ENCODE results near the gene OMP.
"Not testable (repeated sequence)": the region's sequence is repeated elsewhere in the genome, so short reads cannot be mapped to it uniquely, and the experiment has no call there.

Gene OMP

GRCh38 chr11:77060234-77060633 is 42.4 kb upstream of the OMP start:
- H3K9ac ChIP-seq, result no peak overlapping the region

DNA sequence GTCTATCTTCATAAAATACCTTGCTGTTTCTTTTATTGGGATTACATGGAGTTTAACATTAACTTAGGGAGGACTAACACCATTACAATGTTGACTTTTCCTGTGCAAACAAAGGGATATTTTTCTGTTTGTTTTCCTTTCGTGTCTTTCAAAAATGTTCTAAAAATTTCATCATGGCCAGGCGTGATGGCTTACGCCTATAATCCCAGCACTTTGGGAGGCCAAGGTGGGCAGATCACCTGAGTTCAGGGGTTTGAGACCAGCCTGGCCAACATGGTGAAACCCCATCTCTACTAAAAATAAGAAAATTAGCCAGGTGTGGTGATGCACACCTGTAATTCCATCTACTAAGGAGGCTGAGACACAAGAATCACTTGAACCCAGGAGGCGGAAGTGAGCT is 41.4 kb upstream of the OMP start:
- H3K4me1 ChIP-seq; H3K79me2 ChIP-seq; H3K27me3 ChIP-seq (ENCODE audit: control insufficient read depth, insufficient read depth, low read length); H3K9me3 ChIP-seq (ENCODE audit: control insufficient read depth, low read length); H3K9ac ChIP-seq; H3K4me2 ChIP-seq (ENCODE audit: low read length); H3K36me3 ChIP-seq (ENCODE audit: control insufficient read depth, insufficient read depth, low read length); H3K27ac ChIP-seq; H2AFZ ChIP-seq; H3K4me3 ChIP-seq (ENCODE audit: low read depth, low read length): not testable (repeated sequence)

More at GRCh38 chr11:77060234-77060633, 42.4 kb upstream of the OMP start:
- H3K79me2 ChIP-seq, result no peaks in the 10 kb centered on the region
- no peaks in the 10 kb centered on the region for H3K36me3 ChIP-seq (ENCODE audit: control insufficient read depth, insufficient read depth, low read length)
- H3K27ac ChIP-seq, result no peak overlapping the region
- H3K27me3 ChIP-seq (ENCODE audit: control insufficient read depth, insufficient read depth, low read length), result no peaks in the 10 kb centered on the region
- H3K9me3 ChIP-seq (ENCODE audit: control insufficient read depth, low read length), result no peaks in the 10 kb centered on the region
- H3K4me2 ChIP-seq (ENCODE audit: low read length), result no peak overlapping the region
- H2AFZ ChIP-seq, result no peak overlapping the region
- H3K4me1 ChIP-seq, result no peaks in the 10 kb centered on the region
- no peak for TF ChIP-seq CTCF (IDR thresholded peaks at IDR 0.05)
- no peak overlapping the region for H3K4me3 ChIP-seq (ENCODE audit: low read depth, low read length)

- Histone ChIP-seq H3K9ac (no peak overlapping the region), H3K36me3 (ENCODE audit: control insufficient read depth, insufficient read depth, low read length) (no peaks in the 10 kb centered on the region), H3K79me2 (no peaks in the 10 kb centered on the region), H3K4me3 (ENCODE audit: low read depth, low read length) (no peak overlapping the region), H3K4me2 (ENCODE audit: low read length) (no peak overlapping the region), H3K27me3 (ENCODE audit: control insufficient read depth, insufficient read depth, low read length) (no peaks in the 10 kb centered on the region), H3K9me3 (ENCODE audit: control insufficient read depth, low read length) (no peaks in the 10 kb centered on the region), H3K27ac (no peak overlapping the region), H3K4me1 (no peaks in the 10 kb centered on the region), H2AFZ (no peak overlapping the region)
- TF ChIP-seq CTCF (IDR thresholded peaks at IDR 0.05), result no peak
Measured at GRCh38 chr11:77062924-77063323, 39.7 kb upstream of the OMP start.

DNA sequence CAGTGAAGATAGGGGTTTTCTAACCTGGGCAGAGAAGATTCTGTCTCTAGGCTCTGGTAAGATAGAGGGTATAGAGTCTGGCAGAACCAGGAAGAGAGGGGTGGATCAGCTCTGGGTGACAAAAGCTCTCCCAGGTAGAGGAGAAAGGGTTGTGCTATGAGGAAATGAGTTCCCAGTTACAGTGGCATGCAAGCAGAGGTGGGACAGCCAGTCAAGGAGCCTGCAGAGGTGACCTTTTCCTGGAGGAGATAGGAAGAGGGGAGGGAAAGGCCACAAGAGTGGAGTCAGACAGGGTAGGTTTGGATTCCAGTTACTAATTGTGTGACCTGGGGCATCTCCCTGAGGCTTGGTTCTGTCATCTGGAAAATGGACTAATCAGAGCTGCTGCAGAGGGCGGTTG is 39.2 kb upstream of the OMP start:
- H2AFZ ChIP-seq, result no peak overlapping the region

GRCh38 chr11:77063861-77064260 is 38.8 kb upstream of the OMP start:
- Histone ChIP-seq H3K27ac (no peak overlapping the region), H3K4me3 (ENCODE audit: low read depth, low read length) (no peak overlapping the region), H3K79me2 (no peaks in the 10 kb centered on the region), H3K4me2 (ENCODE audit: low read length) (no peak overlapping the region), H2AFZ (no peak overlapping the region), H3K36me3 (ENCODE audit: control insufficient read depth, insufficient read depth, low read length) (no peaks in the 10 kb centered on the region), H3K27me3 (ENCODE audit: control insufficient read depth, insufficient read depth, low read length) (no peaks in the 10 kb centered on the region), H3K9me3 (ENCODE audit: control insufficient read depth, low read length) (no peaks in the 10 kb centered on the region), H3K4me1 (no peaks in the 10 kb centered on the region), H3K9ac (no peak overlapping the region)
- no peak for TF ChIP-seq CTCF (IDR thresholded peaks at IDR 0.05)

More for the DNA sequence above, 39.2 kb upstream of the OMP start:
- no peaks in the 10 kb centered on the region for H3K79me2 ChIP-seq
- no peak overlapping the region for H3K4me3 ChIP-seq (ENCODE audit: low read depth, low read length)
- H3K9me3 ChIP-seq (ENCODE audit: control insufficient read depth, low read length), result no peaks in the 10 kb centered on the region
- no peak overlapping the region for H3K27ac ChIP-seq
- H3K27me3 ChIP-seq (ENCODE audit: control insufficient read depth, insufficient read depth, low read length), result no peaks in the 10 kb centered on the region
- TF ChIP-seq CTCF (IDR thresholded peaks at IDR 0.05), result no peak
- no peak overlapping the region for H3K9ac ChIP-seq
- H3K4me2 ChIP-seq (ENCODE audit: low read length), result no peak overlapping the region
- no peaks in the 10 kb centered on the region for H3K36me3 ChIP-seq (ENCODE audit: control insufficient read depth, insufficient read depth, low read length)
- no peaks in the 10 kb centered on the region for H3K4me1 ChIP-seq

All from parathyroid adenoma (tissue), 2 donors.